D341Med (cell line): ENCODE results near the gene UPK3A.
"Not testable (repeated sequence)": the region's sequence is repeated elsewhere in the genome, so short reads cannot be mapped to it uniquely, and the experiment has no call there.

Experiments used
- DNase-seq: peaks from one replicate; pipeline ENCODE4 v3.0.0; 2012; ENCODE audit warnings: low spot score

Gene UPK3A

DNA sequence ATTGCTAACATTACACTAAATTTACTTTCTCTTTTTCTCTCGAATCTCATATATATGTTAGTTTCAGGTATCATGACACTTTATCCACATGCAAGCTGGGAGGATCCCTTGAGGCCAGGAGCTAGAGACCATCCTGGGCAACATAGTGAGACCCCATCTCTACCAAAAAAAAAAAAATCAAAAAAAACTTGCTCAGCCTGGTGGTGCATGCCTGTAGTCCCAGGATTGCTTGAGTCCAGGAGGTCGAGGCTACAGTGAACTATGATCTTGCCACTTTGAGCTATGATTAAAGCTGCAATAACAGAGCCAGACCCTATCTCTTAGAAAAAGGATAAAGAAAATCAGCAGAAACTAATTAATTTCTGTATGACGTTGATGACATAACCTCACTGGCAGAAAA is 3.7 kb upstream of the UPK3A start:
- DNase-seq, result no peak

DNA sequence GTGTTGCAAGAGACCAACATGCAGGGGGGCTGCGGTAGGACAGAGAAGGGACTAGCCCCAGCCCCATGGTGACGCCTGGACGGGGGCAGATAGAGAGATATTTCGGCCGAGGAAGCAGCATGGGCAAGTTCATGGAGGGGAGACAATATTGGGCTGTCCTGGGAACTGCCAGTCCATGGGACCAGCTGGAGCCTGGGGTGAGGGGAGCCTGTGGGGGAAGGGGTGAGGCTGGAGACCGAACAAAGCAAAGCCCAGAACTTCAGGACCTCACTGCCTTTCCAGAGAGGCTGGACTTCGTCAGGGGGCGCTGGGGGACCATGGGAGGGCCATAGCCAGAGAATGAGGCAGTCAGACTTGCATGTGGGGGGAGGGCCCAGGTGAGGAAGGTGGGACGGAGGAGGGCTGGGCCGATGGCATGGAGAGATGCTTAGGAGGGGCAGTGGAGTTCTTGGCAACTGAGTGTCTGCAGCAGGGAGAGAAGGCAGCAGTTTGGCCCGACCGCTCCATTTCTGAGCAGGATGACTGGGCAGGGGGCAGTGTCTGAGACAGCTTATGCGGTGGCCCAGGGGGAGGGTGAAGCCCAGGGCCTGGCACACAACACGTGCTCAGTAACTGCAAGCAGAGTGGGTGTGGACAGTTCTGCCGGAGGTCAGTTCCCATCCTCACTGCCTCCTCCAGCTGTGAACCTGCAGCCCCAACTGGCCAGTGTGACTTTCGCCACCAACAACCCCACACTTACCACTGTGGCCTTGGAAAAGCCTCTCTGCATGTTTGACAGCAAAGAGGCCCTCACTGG is 712 bp downstream of the UPK3A start:
- DNase-seq, result peak; percentile 30

DNA sequence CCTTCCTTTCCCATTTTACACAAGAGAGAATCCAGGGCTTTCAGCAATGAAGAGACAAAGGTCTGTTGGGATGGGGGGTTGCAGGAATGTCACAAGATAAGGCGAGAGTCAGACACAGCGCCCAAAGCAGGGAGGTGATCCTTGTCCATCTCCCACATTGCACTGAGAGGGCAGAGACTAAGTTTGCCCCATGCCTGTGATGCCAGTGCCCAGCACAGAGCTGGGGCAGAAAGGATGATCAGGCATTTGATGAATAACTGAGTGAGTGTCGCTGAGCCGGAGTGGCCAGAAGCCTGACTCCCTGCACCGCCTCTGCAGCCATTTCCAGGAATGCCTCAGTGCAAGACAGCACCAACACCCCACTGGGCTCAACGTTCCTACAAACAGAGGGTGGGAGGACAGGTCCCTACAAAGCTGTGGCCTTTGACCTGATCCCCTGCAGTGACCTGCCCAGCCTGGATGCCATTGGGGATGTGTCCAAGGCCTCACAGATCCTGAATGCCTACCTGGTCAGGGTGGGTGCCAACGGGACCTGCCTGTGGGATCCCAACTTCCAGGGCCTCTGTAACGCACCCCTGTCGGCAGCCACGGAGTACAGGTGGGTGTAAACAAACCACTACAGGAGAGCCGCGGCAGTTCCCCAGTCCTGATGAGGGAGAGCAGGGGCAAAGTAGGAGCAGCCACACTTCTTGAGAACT is 2.3 kb downstream of the UPK3A start:
- no peak for DNase-seq

GRCh38 chr22:45290410-45290936 is 5.7 kb downstream of the UPK3A start:
- peak; percentile 59 for DNase-seq

DNA sequence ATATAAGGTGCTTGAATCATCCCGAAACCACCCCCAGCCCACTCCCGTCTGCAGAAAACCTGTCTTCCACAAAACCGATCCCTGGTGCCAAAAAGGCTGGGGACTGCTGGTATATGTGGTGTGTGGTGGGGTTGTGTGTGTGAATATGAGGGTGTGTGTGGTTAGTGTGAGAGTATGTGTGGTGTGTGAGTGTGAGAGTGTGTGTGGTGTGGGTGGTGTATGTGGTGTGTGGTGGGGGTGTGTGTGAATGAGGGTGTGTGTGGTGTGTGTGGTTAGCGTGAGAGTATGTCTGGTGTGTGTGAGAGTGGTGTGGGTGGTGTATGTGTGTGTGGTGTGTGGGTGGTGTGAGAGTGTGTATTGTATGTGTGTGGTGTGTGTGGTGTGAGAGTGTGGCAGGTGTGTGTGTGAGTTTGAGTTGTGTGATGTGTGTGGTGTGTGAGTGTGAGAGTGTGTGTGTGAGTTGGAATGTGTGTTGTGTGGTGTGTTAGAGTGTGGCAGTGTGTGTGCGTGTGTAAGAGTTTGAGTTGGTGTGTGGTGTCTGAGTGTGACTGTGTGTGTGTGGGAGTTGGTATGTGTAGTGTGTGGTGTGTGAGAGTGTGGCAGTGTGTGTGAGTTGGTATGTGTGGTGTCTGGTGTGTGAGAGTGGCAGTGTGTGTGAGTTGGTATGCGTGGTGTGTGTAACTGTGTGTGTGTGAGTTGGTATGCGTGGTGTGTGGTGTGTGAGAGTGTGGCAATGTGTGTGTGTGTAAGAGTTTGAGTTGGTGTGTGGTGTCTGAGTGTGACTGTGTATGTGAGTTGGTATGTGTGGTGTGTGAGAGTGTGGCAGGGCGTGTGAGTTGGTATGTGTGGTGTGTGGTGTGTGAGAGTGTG is 6.5 kb downstream of the UPK3A start:
- no peak for DNase-seq

DNA sequence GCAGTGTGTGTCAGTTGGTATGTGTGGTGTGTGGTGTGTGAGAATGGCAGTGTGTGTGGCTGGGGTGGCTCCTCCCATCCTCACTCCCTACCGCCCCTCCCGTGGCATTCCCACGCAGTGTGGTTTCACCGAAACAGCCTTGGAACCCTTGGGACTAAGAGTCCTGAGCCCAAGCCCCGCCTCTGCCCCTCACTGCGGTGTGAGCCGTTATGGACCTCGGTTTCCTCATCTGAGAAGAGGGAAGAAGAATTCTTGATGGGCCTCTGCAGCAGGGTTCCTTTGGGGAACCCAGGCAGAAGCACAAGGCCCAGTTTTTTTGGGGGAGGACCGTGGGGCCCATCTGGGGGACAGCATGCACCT is 7.2 kb downstream of the UPK3A start:
- no peak for DNase-seq

- no peak for DNase-seq
Measured at GRCh38 chr22:45292731-45293442, 8.1 kb downstream of the UPK3A start.

DNA sequence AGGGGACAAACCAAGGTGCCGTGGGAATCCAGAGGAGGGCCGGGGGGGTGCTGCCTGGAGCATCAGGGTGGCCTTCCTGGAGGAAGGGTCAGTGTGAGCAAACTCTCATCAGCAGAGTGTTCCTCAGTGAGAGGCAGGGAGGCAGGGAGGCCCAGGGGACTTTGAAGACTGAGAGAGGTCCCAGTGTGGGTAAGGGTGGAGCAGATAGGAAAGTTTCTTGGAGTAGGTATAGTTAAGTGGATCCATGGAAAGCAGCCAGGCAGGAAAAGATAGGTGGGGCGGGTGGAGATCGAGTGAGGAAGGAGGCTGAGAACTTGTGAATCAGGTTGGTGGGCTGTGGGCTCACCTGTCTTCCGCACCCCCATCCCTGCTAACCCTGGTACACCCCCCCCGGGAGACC is 9.3 kb downstream of the UPK3A start:
- DNase-seq, result no peak

GRCh38 chr22:45295004-45295403 is 10.3 kb downstream of the UPK3A start:
- not testable (repeated sequence) for DNase-seq

DNA sequence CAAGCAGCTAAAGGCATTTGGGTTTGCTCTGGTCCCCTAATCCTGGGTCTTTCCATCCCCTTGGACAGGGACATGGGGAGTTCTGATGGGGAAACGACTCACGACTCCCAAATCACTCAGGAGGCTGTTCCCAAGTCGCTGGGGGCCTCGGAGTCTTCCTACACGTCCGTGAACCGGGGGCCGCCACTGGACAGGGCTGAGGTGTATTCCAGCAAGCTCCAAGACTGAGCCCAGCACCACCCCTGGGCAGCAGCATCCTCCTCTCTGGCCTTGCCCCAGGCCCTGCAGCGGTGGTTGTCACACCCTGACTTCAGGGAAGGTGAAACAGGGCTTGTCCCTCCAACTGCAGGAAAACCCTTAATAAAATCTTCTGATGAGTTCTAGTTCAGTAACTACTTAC is 10.7 kb downstream of the UPK3A start:
- no peak for DNase-seq

GRCh38 chr22:45296628-45297297 is 12.0 kb downstream of the UPK3A start:
- DNase-seq, result no peak

DNA sequence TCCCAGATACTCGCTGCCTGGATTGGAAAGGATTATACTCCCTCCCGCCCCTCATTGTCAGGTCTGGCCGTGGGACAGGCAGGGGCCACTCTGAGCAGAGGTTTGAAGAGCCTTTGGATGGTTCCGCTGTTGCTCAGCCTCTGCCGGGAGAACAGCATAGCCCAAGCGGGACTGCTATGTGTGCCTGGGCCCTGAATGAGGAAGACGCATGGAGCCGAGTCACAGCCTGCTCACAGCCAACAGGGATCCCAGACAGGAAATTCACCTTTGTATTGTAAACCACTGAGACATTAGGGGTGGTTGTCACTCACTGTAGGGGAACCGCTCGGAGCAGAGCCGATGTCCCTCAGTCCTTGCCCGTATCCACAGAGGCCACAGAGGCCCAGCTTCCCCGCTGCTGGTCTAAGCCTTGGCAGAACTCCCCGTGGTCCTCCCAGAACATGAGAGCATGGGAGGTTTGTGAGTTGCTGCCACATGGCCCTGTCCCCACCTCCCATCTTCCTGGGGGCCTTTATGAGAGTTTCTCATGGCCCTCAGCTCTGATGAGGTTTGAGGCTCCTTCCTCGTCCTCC is 14.3 kb downstream of the UPK3A start:
- DNase-seq, result no peak

GRCh38 chr22:45302751-45303150 is 18.0 kb downstream of the UPK3A start:
- no peak for DNase-seq

GRCh38 chr22:45303181-45303580 is 18.4 kb downstream of the UPK3A start:
- no peak for DNase-seq

GRCh38 chr22:45304971-45305370 is 20.2 kb downstream of the UPK3A start:
- DNase-seq, result no peak

GRCh38 chr22:45305456-45306075 is 20.8 kb downstream of the UPK3A start:
- no peak for DNase-seq

DNA sequence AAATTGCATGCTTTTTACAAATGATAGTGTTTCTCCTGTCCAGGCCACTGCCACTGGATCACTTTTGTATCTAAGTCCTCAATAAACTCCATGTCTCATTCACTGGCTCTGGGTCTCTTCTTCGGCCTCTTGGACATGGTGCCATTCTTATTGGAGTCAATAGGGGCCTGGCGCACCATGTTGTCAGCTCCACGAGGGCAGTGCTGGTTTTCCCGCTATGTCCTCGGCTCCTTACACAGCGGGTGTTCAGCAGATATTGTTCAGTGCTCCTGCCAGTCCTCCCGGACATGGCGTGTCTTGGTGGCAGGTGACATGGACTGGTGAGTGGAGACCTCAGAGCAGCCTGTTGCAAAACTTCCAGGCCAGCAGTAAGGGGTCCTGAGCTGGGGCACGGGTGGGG is 21.4 kb downstream of the UPK3A start:
- DNase-seq, result no peak

DNA sequence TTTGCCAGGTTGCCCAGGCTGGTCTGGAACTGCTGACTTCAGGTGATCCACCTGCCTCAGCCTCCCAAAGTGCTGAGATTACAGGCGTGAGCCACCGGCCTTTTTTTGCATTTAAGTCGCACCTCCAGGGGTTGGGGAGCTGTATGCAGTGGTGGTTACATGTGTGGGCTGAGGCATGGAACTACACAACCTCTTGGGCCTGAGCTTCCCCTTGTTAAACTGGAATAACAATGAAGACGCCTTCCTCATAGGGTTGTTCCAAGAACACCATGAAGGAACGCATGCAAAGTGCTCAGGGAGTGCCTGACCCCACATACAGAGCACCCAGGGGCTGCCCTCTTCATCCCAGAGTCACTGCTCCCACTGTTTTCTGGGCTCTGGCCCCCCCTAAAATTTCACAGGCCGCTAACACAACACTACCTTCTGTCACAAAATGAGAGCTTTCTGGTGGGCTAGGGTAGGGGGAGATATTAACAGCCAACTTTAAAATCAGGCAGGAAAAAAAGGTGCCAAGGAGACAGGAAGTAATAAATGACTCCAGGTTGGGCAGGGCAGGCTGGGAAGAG is 23.7 kb downstream of the UPK3A start:
- no peak for DNase-seq

GRCh38 chr22:45308957-45309421 is 24.2 kb downstream of the UPK3A start:
- DNase-seq, result no peak
